ENCODE results near the gene HMGB3. TPM values are rescaled to one million over a fixed set of nuclear protein-coding genes. Genes with fewer than 3 reads are reported as not detected.
"Not testable (repeated sequence)": the region's sequence is repeated elsewhere in the genome, so short reads cannot be mapped to it uniquely, and the experiment has no call there.

Gene HMGB3
- 20.6 and 33.0 TPM in 2 replicates for total RNA-seq

GRCh38 chrX:150982788-150983520, at the start of gene HMGB3:
Gene HMGB3 (plus strand): TSS chrX:150983335. CDS start chrX:150985600, 2,265 bp downstream.
- peak; percentile 79 to 93 for DNase-seq (ENCODE audit: low read depth in 2 of 2)

DNA sequence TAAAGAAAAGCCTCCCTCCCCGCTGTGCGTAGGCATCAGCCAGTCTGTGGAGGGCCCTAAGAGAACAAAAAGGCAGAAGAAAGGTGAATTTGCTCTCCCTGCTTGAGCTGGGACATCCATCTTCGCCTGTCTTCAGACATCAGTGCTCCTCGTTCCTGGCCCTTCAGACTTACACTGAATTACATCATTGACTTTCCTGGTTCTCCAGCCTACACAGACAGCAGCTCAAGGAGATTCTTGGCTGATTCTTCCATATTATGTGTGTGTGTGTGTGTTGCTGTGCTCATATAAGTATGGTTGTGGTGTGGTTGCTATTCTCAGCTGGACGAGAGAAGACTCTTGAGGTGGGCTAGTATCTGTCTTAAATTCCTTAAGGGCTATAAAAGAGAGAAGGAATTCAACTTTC, 49.2 kb upstream of the HMGB3 start:
- DNase-seq (ENCODE audit: low read depth in 2 of 2): no peak

- DNase-seq (ENCODE audit: low read depth in 2 of 2): no peak
Observed at GRCh38 chrX:150934453-150934852, 48.7 kb upstream of the HMGB3 start.

DNA sequence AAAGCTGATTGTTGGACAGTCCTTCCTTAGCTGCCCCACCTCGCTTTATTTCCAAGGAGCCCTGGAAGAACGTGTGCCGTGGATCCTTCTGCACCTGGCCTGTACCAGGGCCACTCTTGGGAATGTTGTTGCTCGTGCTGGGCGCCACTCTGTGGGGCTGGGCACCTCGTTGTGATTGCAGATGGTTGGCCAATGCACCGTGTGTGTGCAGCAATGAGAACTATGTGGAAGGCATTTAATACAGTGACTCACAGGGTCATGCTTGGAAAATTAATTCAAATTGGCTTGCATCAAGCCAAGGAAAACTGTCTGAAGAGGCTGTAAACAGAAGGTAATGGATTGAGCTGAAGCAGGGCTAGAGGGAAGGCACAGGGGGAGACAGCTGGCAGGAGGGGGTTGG, 47.7 kb upstream of the HMGB3 start:
- no peak for DNase-seq (ENCODE audit: low read depth in 2 of 2)

- DNase-seq (ENCODE audit: low read depth in 2 of 2): no peak
Observed at GRCh38 chrX:150936556-150936955, 46.6 kb upstream of the HMGB3 start.

GRCh38 chrX:150940844-150941495, 42.2 kb upstream of the HMGB3 start:
- no peak for DNase-seq (ENCODE audit: low read depth in 2 of 2)

DNA sequence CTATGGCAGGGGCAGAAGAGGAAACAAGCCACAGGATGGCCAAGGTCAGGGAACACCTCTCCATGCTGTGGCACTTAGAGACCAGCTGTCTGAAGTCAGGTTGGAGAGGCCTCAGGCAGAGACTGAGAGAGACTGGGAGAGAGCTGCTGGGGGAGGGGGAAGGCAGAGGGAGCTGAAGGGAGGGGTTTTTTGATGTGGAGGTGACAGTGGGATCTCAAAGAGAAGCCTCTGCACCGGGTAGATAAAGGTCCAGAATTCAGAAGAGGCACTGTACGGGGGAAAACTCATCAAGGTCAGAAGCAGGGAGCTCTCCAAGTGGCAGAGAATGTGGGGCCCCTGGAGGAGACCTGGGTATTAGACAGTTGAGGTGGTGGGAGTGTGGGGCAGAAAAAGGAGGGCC, 41.6 kb upstream of the HMGB3 start:
- DNase-seq (ENCODE audit: low read depth in 2 of 2): no peak

DNA sequence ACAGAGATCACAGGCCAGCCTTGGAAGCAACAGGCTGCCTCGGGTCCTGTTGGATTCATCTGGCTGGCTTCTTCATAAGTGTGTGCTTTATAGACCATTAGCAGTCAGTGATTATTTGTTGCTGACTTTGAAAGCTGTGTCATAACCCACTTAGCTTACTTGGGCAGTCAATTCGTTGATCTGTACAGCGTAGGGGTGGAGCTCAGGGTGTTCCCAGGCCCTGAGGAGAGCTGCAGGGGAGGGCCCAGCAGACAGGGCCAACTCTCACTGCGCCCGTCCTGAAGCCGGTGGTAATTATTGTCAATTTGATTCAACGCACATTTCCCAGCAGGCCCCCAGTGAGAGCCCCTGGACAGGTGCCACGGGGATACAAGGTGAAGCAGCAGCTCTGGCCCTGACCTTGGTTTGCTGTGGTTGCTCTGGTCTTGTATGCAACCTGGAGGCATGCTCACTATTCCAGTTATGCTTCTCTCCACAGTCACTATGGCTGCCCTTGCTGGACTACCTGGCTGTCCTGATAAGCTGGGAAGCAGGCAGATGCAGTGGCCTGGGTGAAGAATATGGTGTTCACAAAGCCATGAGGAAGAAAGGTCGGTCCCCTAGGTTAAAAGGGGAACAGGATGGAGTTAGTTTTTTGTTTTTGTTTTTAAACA, 40.1 kb upstream of the HMGB3 start:
- DNase-seq (ENCODE audit: low read depth in 2 of 2): no peak

GRCh38 chrX:150944233-150944632, 38.9 kb upstream of the HMGB3 start:
- DNase-seq (ENCODE audit: low read depth in 2 of 2): no peak

GRCh38 chrX:150954951-150955350, 28.2 kb upstream of the HMGB3 start:
- no peak for DNase-seq (ENCODE audit: low read depth in 2 of 2)

- no peak for DNase-seq (ENCODE audit: low read depth in 2 of 2)
Observed at GRCh38 chrX:150955590-150955989, 27.5 kb upstream of the HMGB3 start.

GRCh38 chrX:150958177-150958576, 25.0 kb upstream of the HMGB3 start:
- DNase-seq (ENCODE audit: low read depth in 2 of 2): no peak

- no peak for DNase-seq (ENCODE audit: low read depth in 2 of 2)
Observed at GRCh38 chrX:150959557-150959956, 23.6 kb upstream of the HMGB3 start.

DNA sequence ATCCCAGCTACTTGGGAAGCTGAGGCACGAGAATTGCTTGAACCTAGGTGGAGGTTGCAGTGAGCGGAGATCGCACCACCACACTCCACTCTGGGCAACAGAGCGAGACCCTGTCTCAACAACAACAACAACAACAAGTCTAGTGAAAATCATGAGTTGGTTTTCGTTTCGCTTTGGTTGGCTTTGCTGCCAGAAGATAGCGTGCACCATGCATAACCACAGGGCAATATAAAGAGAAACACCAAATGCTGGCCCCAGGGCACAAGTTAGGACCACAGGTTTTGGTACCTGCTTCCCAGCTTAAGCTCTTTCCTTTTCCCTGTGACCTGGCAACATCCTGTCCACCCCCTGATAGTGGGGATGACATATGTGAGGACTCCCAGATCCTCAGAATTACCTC, 21.5 kb upstream of the HMGB3 start:
- no peak for DNase-seq (ENCODE audit: low read depth in 2 of 2)

DNA sequence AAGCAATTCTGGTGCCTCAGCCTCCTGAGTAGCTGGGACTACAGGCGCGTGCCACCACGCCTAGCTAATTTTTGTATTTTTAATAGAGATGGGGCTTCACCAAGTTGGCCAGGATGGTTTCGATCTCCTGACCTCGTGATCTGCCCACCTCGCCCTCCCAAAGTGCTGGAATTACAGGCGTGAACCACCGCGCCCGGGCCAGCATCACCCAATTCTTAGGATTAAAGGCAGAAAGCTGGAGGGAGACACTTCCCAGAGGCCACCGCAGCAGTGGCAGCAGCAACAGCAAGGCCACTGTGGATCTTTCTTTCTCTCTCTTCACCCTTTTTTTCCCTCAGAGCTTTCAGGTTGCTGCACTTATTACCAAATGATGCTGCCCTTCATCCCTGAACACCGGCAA, 18.7 kb upstream of the HMGB3 start:
- DNase-seq (ENCODE audit: low read depth in 2 of 2): not testable (repeated sequence)

DNA sequence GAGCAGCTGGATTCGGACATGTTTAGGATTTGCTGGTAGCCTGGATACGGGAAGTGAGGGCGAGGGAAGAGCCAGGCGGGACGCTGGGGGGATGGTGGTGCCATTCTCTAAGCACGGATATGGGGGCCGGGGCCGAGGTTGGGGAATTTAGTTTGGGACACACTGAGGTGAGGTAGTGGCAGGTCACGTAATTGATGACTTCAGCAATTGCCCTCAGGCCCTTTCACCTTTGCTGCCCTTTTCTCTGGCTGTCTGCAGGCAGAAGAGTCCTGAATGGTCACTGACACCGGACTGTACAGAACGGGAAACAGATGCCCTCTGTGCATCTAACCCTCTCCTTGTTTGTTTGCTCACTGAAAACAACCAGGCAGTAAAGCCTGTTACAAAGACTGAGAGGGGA, 16.9 kb upstream of the HMGB3 start:
- no peak for DNase-seq (ENCODE audit: low read depth in 2 of 2)

GRCh38 chrX:150966742-150967141, 16.4 kb upstream of the HMGB3 start:
- no peak for DNase-seq (ENCODE audit: low read depth in 2 of 2)

GRCh38 chrX:150967786-150968185, 15.3 kb upstream of the HMGB3 start:
- no peak for DNase-seq (ENCODE audit: low read depth in 2 of 2)

DNA sequence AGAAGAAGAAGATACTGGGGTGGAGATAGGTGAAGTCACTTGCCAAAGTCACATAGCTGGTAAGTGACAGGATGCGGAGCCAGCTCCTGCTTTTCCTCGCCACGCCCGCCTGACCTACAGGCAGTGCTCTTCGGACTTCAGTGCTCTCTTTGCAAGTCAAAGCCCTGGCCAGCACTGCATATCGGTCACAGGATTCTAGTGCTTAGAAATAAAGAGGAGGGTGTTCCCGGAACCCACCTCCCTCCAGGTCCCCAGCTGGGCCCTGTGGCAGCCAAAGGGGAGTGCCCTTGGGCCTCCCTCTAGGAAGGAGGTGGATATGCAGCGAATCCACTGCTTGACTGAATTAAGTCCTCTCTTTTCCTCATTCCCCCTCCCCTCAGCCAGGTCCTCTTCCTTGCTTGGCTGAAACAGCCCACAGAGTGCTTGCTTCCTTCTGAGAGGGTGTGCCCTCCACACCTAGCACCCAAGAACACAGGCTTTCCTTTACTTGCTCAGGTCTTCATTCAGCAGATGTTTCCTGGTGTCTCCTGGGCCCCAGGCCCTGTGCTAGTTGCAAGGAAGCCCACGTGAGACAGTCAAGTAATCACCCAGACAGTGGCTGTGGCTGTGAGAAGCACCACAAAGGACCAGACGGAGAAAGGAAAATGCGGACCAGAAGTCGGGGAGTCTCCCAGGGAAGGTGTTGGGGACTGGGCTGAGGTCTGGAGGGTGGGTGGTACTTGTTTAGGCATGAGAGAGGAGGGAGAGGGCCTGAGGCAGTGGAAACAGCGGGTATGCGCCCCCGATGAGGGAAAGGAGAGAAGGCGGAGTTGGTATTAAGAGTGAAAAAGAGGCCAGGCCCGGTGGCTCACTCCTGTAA, 14.0 kb upstream of the HMGB3 start:
- DNase-seq (ENCODE audit: low read depth in 2 of 2): no peak

DNA sequence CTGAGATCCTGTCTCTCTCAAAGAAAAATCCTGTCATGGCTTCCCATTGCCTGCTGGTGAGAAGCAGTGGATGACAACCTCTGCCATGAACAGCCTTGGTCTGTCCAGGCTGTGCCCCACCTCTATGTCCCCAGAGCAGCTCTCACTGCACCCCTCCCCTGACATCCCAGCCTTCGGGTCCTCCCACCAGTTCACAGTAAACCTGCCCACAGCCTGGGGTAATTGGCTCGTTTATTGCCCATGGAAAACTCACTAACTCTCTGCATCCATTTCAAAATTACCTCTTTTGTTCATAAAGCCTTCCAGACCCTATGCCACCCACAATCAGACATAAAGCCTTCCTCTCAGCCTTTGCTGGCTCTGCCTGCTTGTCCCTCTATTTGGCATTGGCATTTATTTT, 10.7 kb upstream of the HMGB3 start:
- no peak for DNase-seq (ENCODE audit: low read depth in 2 of 2)

- peak in 1 of 2 donors; percentile 1 for DNase-seq (ENCODE audit: low read depth in 2 of 2)
Observed at GRCh38 chrX:150975655-150976390, 7.3 kb upstream of the HMGB3 start.

Data from dermis microvascular lymphatic vessel endothelial cell (primary cell).